Sciatic nerve (tissue), 2 donors: ENCODE data around the gene LDLRAD4. TPM values are rescaled to one million over a fixed set of nuclear protein-coding genes. Genes with fewer than 3 reads are reported as not detected.

Experiments
- ATAC-seq: fragments of 200-7000 bp; cut with Tn5 transposase; one replicate; pipeline ENCODE4 v1.9.1; 2020; ENCODE audit warnings: mild to moderate bottlenecking, moderate library complexity
- DNase-seq: peaks from one replicate; pipeline ENCODE4 v3.0.0-alpha.2; 2020; ENCODE audit warnings: low spot score
- intact Hi-C: fragments of 100-400 bp; cut with DNase I; formaldehyde crosslinking; loops from one replicate; pipeline ENCODE4 v1.14.2; 2022
- total RNA-seq: library from RNA; stranded (reverse); fragmentation: NEBNext Ultra II Directional; extraction: Animal tissue kit (Norgen Biotek cat#: 25700); gene quantifications from one replicate; pipeline ENCODE4 v1.2.1, GENCODE V29; 2021
- donor health status: DM: no; HTN: no; CAD: no.
- donor health status: DM: no; HTN: no; CAD: no.

Gene LDLRAD4
- total RNA-seq, 1 donor from 2014 or later = 27.1 TPM

- no peak for DNase-seq
- intact Hi-C loops = no loop called here
- ATAC-seq = no peak
Measured at GRCh38 chr18:13371689-13372418, 153.3 kb downstream of the LDLRAD4 start.

GRCh38 chr18:13372531-13372951 is 154.0 kb downstream of the LDLRAD4 start:
- no peak for DNase-seq
- no peak for ATAC-seq
- intact Hi-C loops = no loop called here

- no peak for DNase-seq
- ATAC-seq = no peak
- intact Hi-C loops = no loop called here
Measured at GRCh38 chr18:13374096-13374467, 155.5 kb downstream of the LDLRAD4 start.

- intact Hi-C loops = no loop called here
- DNase-seq (no peak), ATAC-seq (peak; percentile 12)
Measured at GRCh38 chr18:13374468-13375301, 156.1 kb downstream of the LDLRAD4 start.

GRCh38 chr18:13375302-13376255 is 157.0 kb downstream of the LDLRAD4 start:
- ATAC-seq = peak; percentile 89
- DNase-seq = no peak
- intact Hi-C loops = no loop called here

GRCh38 chr18:13376298-13376840 is 157.8 kb downstream of the LDLRAD4 start:
- ATAC-seq (no peak), DNase-seq (no peak)
- intact Hi-C loops = no loop called here

GRCh38 chr18:13376841-13377351 is 158.3 kb downstream of the LDLRAD4 start:
- intact Hi-C loops = no loop called here
- ATAC-seq (no peak), DNase-seq (no peak)

- ATAC-seq (no peak), DNase-seq (no peak)
- intact Hi-C loops = no loop called here
Measured at GRCh38 chr18:13377496-13377895, 158.9 kb downstream of the LDLRAD4 start.

- no peak for ATAC-seq
- intact Hi-C loops = no loop called here
Measured at GRCh38 chr18:13378150-13378549, 159.6 kb downstream of the LDLRAD4 start.

GRCh38 chr18:13379062-13379865 is 160.7 kb downstream of the LDLRAD4 start:
- intact Hi-C loops = no loop called here
- ATAC-seq (no peak), DNase-seq (no peak)

More at GRCh38 chr18:13378150-13378549, 159.6 kb downstream of the LDLRAD4 start:
- no peak for DNase-seq

- intact Hi-C loops = no loop called here
Measured at GRCh38 chr18:13379930-13380690, 161.6 kb downstream of the LDLRAD4 start.

GRCh38 chr18:13380691-13381070 is 162.1 kb downstream of the LDLRAD4 start:
- intact Hi-C loops = no loop called here
- DNase-seq (no peak), ATAC-seq (no peak)

More at GRCh38 chr18:13379930-13380690, 161.6 kb downstream of the LDLRAD4 start:
- no peak for DNase-seq
- ATAC-seq = no peak

GRCh38 chr18:13381331-13381730 is 162.8 kb downstream of the LDLRAD4 start:
- intact Hi-C loops = no loop called here
- DNase-seq = no peak
- ATAC-seq = peak; percentile 25

- intact Hi-C loops = no loop called here
- DNase-seq = no peak
- ATAC-seq = peak; percentile 92
Measured at GRCh38 chr18:13381944-13382365, 163.4 kb downstream of the LDLRAD4 start.

- intact Hi-C loops = no loop called here
- DNase-seq (no peak), ATAC-seq (peak; percentile 82)
Measured at GRCh38 chr18:13382366-13382953, 163.9 kb downstream of the LDLRAD4 start.

GRCh38 chr18:13382954-13383827 is 164.6 kb downstream of the LDLRAD4 start:
- intact Hi-C loops = no loop called here
- no peak for ATAC-seq
- DNase-seq = no peak
